NOMO-1 treated with DMSO at 0.1 percent for 48 hours (cell line): ENCODE data around the gene TMEM185B.
"Not testable (repeated sequence)": the region's sequence is repeated elsewhere in the genome, so short reads cannot be mapped to it uniquely, and the experiment has no call there.

Experiments
- DNase-seq: peaks from one replicate; lab custom pipeline; 2025; ENCODE audit not compliant: unreplicated experiment; lab: John Stamatoyannopoulos, UW

The TMEM185B gene

GRCh38 chr2:120251880-120252224, 28.7 kb upstream of the TMEM185B start:
- peak; percentile 38 for DNase-seq

- no peak for DNase-seq
These were observed 27.9 kb upstream of the TMEM185B start for GRCh38 chr2:120251078-120251477.

DNA sequence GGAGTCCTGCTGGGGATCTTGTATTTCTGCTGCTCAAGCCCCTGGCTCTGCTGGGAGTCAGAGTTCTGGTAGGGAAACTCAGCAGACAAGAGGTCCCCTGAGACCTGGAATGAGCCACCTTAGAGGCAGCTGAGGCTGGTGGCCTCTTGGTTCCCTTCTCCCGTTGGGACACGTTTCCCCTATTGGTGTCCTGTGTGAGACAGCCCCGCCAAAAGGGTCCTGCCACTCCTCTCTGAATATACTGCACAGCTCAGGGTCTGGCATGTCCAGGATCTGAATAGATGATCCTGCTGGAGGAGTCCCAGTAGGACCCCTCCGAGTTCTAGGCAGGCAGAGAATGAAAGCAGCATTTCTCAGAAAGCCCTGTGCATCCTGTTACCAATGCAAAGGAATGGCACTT, 27.4 kb upstream of the TMEM185B start:
- no peak for DNase-seq

DNA sequence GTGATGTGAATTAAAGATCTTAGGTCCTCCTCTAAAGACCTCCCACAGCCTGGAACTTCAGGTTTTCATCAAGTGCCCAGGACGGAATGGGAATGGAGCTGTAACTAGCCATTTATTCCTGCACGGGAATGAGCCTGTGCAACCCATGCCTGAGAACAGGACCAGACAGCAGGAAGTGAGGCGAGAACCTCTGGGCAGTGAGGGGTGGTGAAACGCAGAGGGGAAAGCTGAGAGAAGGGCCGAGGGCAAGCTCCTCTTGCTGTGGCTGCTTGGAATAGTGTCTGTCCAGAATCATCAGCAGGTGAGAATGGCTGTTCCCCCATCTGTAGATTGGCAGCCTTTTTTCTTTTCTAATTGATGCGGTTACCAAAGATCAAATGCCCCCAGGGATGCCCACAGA, 24.7 kb upstream of the TMEM185B start:
- DNase-seq: no peak

DNA sequence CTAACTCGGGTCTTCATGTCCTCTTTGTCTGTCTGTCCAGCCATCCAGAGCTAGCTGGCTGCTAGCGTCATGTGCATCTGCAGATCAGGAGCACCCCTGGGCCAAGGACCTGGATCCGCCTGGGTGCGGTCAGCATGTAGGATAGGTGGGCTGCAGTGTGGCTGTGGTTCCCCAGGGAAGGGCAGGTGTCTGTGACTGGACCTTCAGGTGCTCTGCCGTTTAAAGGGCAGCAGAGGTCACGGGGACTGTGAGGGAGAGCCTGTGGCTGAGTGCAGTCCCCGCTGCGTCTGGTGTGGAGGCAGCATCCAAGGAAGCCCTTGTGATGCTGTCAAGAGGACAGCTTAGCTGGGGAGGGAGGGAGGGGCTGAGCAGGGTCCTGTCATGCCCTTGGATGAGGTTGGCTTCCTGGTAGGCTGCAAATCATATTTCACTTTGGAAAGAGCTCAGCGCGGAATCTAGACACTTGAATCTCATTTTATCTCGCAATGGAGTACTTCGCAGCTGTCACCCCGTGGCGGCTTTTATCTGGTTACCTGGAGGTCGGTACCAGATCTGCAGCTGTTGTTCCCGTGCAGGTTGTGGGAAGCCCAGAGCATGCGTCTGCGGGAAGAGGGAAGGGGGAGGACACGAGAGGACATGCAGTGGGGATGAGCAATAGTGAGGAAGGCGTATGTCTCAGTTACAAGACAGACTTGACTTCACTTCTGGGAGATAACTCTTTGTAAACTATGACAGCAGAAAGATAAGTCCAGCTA, 23.5 kb upstream of the TMEM185B start:
- no peak for DNase-seq

DNA sequence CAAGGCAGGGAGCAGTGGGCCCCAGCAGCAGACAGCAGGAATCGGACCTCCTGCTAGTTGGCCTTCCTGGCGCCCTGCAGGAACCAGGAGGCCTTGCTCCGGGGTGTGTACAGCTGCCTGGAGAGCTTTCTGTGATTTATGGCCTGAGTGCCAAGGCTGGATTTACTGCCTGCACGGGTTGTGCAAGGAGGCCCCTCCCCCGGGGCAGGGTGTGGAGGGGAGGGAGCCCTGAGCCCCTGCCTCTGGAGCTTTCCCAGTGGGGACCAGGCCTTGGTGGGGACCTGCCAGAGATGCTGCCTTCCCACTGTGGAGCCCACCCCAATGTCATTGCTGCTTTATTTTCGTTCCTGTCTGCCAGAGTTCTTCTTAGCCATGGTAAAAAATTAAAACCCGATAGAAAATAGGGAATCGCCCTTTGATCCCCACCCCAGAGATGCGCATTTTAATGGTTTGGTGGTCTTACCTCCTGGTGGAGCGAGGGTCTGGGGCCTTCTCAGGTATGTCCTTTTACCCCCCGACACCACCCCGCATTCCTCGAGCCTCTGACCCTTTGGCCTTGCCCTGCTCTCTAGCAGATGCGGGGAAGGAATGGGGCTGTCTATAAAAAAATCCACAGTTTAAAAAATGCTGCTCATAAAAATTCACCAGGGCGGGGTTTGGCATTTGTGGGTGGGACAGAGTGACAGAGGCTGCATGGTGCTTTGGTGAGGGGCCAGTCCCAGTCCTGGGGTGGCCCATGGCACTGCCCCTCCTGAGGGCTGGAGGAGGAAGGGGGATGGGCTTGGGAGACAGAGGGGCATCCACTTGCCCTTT, 22.5 kb upstream of the TMEM185B start:
- peak; percentile 56 for DNase-seq

DNA sequence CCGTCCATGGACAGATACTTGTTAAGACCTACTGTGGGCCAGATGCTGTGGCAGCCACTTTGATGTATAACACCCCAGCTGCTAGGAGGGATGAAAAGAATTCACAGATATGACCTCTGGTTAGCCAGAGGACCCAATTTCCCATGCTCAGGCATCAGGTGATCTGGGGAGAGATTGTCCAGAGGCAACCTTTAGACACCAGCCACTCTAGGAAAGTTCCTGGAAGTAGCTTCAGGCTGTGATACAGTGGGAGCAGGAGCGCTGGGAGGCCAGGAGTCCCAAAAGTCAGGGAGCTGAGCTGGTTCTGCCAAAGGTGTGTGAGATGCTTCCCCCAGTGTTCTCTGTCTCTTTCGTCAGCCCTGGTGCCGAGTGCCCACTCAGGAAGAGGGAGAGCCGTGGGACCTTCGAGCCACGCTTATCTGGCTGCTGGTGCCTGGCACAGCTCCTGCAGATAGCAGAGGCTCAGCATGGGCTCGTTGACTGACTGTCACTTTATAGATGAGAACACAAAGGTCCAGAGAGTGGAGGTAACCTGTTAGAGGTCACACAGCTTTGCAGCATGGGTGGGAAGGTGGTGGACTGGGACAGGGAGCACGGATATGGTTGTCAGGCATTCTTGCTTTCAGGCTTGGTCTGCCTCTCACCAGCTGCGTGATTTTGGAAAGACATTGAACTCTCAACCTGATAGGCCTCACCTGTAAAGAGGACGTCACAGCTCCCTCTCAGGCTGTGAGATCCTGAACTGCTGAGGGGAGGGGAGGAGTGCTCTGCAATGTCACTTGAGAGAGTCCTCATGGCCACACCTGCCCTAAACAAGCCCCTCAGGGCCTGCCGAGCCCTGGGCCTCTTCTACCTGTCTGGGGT, 21.7 kb upstream of the TMEM185B start:
- DNase-seq: no peak

DNA sequence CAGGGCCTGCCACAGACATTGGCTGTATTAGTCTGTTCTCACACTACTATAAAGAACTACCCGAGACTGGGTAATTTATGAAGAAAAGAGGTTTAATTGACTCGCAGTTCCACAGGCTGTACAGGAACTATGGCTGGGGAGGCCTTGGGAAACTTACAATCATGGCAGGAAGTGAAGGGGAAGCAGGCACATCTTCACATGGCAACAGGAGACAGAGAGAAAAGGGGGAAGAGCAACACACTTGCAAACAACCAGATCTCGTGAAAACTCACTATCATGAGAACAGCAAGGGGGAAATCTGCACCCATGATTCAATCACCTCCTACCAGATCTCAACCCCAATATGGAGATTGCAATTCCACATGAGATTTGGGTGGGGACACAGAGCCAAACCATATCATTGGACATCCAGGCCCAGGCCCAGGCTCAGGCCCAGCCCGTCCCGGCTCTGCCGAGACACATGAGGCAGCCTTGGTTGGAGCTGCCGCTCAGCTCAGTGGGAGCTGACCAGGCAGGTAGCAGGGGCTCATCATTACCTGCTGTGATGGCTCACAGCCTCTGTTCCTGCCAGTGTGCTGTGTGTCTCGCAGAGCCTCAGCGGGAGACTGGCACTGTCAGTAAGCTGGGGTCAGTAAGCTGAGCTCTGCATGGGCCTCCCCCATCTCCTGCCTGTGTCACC, 20.8 kb upstream of the TMEM185B start:
- DNase-seq: no peak

GRCh38 chr2:120243211-120243610, 20.0 kb upstream of the TMEM185B start:
- peak; percentile 48 for DNase-seq

DNA sequence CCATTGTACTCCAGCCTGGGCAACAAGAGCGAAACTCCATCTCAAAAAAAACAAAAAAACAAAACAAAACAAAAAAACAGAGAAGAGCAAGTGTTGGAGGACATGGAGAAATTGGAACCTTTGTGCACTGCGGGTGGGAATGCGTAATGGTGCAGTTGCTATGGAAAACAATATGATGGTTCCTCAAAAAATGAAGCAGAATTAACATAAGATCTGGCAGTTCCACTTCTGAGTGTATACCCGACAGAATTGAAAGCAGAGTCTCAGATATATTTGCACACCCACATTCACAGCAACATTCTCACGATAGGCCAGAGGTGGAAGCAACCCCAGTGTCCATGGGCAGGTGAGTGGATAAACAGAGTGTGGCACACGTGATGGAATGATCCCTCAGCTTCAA, 18.5 kb upstream of the TMEM185B start:
- DNase-seq: peak; percentile 23

DNA sequence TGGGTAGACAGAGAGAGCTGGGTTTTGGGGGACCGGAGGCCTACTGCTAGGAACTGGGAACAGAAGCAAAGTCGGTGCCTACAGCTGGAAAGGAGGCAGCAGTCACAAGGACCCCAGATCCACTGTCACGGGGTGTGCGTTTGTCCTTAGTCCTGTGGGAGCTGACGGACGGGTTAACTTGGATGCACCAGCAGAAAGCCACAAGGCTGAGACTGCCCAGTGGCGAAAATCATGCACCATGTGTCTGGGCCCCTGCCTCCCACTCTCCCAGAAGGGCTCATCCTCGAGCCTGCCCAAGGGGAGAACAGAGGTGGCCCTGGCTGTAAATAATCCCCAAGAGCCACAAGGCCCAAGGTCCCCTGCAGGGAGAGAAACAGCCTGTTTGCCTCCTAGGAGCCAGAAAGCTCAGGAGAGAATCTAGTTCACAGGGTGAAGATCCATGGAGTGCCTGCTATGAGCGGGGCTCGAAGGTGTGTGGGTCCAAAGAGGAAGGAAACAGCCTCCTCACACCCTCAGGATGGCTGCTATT, 17.8 kb upstream of the TMEM185B start:
- DNase-seq: no peak

DNA sequence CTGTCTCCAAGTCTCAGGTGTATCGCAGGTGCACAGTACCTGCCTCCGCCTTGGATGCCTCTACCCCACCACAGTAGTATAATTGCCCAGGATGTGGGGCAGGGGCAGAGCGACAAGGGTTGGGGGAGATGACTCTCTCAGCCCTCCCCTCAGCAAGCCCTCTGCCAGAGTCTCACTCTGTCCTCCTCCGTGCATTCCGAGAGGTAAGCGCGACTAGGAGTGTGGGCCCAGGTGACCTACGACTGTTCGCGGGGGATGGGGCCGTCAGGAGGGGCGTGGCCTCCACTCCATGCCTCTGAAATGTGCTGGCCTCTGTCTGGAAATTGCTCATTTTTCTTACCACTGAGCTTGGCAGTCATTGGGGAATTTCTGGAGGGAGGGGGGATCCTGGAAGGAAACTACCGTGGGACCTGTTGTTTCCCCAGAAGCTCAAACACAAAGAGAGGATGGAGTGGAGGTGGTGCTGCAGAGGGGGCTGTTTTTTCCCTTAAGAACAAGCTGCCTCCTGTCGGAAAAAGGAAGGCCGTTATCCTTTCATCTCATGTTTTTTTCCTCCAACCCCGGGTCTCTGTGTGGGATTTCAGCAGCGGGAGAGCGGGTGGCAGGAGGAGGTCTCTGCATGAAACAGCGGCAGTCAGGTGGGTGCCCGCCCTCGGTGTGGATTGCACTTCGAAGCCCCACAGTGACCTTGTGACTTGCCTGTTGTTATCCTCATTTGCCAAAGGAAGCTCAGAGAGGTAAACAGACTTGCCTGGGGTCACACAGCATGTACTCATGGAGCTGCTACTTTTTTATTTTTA, 16.5 kb upstream of the TMEM185B start:
- DNase-seq: no peak

DNA sequence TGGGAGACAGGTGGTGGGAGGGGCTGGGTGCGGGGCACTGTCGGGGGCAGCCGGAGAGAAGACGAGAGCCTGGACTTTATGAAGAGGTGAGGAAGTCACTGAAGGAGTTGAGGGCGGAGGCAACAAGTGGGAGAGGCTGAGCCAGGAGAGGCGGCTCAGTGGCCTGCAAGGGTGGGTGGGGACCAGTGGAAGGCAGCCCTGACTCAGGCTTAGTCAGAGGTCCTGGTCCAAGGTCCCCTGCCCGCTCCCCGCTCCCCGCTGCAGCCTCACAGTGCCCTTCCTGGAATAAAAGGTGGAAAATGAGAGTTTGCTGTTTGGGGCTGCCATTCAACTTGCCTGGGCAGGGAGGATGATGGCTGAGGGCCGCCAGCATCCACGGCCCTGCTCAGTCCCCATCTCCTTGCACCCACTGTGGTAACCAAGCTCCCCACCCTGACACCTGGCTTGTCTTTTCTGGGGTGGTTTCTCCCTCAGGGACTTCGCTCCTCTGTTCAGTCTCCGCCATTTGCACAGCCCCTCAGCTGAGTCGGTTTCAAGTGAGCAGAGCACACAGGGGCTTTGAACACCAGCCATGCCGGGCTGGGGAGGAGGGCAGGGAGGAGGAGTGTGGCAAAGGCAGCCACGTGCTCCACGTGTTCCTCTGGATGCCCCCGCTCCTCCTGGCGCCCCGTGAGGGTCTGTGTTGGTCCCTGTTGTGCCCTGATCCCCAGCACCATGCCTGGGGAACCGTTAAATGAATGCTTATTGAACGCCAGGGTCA, 15.7 kb upstream of the TMEM185B start:
- no peak for DNase-seq

DNA sequence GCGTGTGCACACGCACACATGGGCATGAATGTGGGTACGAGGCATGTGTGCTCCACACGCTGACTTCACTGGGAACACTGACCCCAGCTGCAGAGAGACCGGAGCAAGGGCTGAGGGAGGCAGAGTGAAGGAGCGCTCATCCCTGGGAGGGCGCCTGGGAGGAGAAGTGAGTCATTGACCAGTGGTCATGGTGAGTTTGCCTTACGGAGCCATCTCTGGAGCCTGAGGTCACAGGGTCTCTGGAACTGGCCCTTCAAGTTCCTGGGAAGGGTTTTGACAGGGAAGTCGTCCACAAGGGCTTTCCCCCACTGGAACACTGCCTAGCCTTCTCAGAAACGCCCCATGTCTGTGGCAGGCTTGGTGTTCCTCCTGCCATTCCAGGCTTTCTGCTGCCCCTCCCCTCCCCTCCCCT, 14.3 kb upstream of the TMEM185B start:
- no peak for DNase-seq

DNA sequence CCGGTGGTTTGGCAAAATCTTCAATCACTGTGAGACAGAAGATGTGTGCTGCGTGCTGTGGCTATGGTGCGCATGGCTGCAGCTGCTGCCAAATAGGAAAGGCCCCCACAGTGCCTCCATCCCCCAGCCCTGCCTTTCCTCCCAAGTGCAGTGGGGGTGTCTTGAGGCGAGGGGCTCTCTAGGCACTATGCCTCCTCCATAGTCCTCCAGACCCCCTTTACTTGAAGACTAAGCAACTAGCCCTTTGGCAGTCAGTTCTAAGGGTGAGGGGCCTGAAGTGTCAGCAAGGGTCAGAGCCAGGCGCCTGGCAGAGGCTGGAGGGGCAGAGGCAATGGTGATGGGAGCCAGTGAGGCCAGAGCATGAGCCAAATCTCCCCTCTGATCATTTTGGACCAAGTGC, 13.6 kb upstream of the TMEM185B start:
- DNase-seq: no peak

GRCh38 chr2:120236316-120236715, 13.1 kb upstream of the TMEM185B start:
- no peak for DNase-seq

DNA sequence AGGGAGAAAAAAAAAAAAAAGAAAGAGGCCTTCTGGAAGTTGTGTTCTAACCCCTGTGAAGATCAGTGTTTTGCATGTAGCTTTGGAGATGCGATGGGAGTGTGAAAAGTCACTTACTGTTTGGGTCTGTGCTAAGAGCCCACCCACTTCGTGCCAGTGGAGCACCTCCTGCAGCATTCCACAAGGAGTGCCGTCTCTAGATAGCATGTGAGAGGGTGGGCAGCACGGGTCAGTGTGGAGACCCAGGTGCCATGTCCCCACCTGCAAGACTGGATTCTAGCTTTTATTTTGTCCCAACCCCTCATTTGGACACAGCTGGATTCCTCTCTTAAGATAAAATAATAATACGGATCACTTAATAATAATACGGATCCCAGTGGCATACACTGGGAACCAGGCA, 12.5 kb upstream of the TMEM185B start:
- DNase-seq: no peak

GRCh38 chr2:120235158-120235557, 12.0 kb upstream of the TMEM185B start:
- DNase-seq: not testable (repeated sequence)

GRCh38 chr2:120233292-120233691, 10.1 kb upstream of the TMEM185B start:
- no peak for DNase-seq
